Measurements from ENCODE around the gene BLOC1S2. TPM values are rescaled to one million over a fixed set of nuclear protein-coding genes. Genes with fewer than 3 reads are reported as not detected.

Gene BLOC1S2
- total and polyA plus RNA-seq, 2 experiments from 2014 or later: 69.0 to 72.8 TPM

DNA sequence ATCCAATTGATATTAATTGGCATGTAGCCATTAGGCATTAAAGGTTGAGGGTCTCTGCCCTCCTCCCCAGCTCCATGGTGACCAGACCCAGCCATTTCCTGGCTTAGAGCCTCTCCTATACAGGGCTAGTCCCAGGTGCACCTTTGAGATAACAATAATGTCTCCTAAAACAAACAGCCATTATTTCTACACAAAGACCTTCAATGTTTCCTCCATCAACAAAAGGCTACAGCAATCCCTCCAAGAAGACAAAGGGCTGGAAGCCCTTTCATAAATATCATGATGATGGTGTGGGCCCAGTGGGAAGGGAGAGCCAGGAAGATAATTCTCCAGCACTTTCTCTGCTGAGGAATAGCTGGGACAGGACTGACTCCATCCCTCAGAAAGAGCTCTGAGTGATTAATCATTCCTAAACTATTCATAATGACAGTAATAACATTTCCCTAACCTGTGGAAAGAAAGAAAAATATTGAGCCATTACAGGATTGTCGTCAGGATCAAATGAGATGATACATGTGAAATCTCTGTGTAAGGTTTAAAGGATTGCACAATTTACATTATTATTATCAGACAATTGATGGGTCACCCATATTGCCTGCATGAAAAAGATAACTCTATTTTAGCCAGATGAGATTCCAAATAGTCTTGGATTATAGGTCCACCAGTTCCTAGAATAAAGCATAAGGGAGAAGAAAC lies 33.4 kb upstream of the BLOC1S2 start:
- Mint-ChIP-seq H3K36me3 (ENCODE audit: low read depth) (no peaks in the 10 kb centered on the region), H3K4me3 (no peak overlapping the region), H3K27ac (no peak overlapping the region), H3K4me1 (peaks cover 4% of the 10 kb centered on the region; the same call in 2 of the 3 replicates), H3K27me3 (ENCODE audit: insufficient read depth, low read depth, poor library complexity) (peaks cover 4% of the 10 kb centered on the region), H3K9me3 (no peaks in the 10 kb centered on the region)
- Histone ChIP-seq H3K4me2 (no peak overlapping the region), H2AFZ (no peak overlapping the region), H3K9me2 (ENCODE audit: insufficient read depth) (no peaks in the 10 kb centered on the region), H3K4me1 (ENCODE audit: insufficient read depth) (no peaks in the 10 kb centered on the region), H4K20me1 (replicated peaks; ENCODE audit: insufficient read depth) (no peaks in the 10 kb centered on the region), H3K79me2 (replicated peaks; ENCODE audit: insufficient read depth) (no peaks in the 10 kb centered on the region), H3K36me3 (ENCODE audit: insufficient read depth) (no peaks in the 10 kb centered on the region), H3K27ac (ENCODE audit: low read depth) (no peak overlapping the region), H3F3A (replicated peaks; ENCODE audit: low read depth) (no peaks in the 10 kb centered on the region), H3K4me3 (no peak overlapping the region), H3K27me3 (ENCODE audit: insufficient read depth) (no peaks in the 10 kb centered on the region)
- ATAC-seq (no peak), DNase-seq (ENCODE audit: low spot score) (no peak)
- TF ChIP-seq EZH2phosphoT487 (IDR thresholded peaks at IDR 0.05; ENCODE audit: unreplicated experiment) (no peak), STAT1 (IDR thresholded peaks at IDR 0.05; ENCODE audit: unreplicated experiment) (no peak), CREB1 (CRISPR knock-in tag; IDR thresholded peaks at IDR 0.05; ENCODE audit: low read depth) (no peak), ZNF331 (CRISPR knock-in tag; IDR thresholded peaks at IDR 0.05; ENCODE audit: low read depth) (no peak), JUNB (IDR thresholded peaks at IDR 0.05; ENCODE audit: unreplicated experiment) (no peak), NANOG (IDR thresholded peaks at IDR 0.05; ENCODE audit: borderline replicate concordance) (no peak), ZNF114 (CRISPR knock-in tag; IDR thresholded peaks at IDR 0.05) (no peak), EZH2 (IDR thresholded peaks at IDR 0.05; ENCODE audit: low read depth, unreplicated experiment) (no peak), POLR2AphosphoS5 (IDR thresholded peaks at IDR 0.05; ENCODE audit: low read depth) (no peak)
- TF ChIP-seq, protein P1, sequence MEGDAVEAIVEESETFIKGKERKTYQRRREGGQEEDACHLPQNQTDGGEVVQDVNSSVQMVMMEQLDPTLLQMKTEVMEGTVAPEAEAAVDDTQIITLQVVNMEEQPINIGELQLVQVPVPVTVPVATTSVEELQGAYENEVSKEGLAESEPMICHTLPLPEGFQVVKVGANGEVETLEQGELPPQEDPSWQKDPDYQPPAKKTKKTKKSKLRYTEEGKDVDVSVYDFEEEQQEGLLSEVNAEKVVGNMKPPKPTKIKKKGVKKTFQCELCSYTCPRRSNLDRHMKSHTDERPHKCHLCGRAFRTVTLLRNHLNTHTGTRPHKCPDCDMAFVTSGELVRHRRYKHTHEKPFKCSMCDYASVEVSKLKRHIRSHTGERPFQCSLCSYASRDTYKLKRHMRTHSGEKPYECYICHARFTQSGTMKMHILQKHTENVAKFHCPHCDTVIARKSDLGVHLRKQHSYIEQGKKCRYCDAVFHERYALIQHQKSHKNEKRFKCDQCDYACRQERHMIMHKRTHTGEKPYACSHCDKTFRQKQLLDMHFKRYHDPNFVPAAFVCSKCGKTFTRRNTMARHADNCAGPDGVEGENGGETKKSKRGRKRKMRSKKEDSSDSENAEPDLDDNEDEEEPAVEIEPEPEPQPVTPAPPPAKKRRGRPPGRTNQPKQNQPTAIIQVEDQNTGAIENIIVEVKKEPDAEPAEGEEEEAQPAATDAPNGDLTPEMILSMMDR (conservative IDR thresholded peaks at IDR 0.05; ENCODE audit: low read depth in 2 of 2): no peak
- TF ChIP-seq, protein P2, sequence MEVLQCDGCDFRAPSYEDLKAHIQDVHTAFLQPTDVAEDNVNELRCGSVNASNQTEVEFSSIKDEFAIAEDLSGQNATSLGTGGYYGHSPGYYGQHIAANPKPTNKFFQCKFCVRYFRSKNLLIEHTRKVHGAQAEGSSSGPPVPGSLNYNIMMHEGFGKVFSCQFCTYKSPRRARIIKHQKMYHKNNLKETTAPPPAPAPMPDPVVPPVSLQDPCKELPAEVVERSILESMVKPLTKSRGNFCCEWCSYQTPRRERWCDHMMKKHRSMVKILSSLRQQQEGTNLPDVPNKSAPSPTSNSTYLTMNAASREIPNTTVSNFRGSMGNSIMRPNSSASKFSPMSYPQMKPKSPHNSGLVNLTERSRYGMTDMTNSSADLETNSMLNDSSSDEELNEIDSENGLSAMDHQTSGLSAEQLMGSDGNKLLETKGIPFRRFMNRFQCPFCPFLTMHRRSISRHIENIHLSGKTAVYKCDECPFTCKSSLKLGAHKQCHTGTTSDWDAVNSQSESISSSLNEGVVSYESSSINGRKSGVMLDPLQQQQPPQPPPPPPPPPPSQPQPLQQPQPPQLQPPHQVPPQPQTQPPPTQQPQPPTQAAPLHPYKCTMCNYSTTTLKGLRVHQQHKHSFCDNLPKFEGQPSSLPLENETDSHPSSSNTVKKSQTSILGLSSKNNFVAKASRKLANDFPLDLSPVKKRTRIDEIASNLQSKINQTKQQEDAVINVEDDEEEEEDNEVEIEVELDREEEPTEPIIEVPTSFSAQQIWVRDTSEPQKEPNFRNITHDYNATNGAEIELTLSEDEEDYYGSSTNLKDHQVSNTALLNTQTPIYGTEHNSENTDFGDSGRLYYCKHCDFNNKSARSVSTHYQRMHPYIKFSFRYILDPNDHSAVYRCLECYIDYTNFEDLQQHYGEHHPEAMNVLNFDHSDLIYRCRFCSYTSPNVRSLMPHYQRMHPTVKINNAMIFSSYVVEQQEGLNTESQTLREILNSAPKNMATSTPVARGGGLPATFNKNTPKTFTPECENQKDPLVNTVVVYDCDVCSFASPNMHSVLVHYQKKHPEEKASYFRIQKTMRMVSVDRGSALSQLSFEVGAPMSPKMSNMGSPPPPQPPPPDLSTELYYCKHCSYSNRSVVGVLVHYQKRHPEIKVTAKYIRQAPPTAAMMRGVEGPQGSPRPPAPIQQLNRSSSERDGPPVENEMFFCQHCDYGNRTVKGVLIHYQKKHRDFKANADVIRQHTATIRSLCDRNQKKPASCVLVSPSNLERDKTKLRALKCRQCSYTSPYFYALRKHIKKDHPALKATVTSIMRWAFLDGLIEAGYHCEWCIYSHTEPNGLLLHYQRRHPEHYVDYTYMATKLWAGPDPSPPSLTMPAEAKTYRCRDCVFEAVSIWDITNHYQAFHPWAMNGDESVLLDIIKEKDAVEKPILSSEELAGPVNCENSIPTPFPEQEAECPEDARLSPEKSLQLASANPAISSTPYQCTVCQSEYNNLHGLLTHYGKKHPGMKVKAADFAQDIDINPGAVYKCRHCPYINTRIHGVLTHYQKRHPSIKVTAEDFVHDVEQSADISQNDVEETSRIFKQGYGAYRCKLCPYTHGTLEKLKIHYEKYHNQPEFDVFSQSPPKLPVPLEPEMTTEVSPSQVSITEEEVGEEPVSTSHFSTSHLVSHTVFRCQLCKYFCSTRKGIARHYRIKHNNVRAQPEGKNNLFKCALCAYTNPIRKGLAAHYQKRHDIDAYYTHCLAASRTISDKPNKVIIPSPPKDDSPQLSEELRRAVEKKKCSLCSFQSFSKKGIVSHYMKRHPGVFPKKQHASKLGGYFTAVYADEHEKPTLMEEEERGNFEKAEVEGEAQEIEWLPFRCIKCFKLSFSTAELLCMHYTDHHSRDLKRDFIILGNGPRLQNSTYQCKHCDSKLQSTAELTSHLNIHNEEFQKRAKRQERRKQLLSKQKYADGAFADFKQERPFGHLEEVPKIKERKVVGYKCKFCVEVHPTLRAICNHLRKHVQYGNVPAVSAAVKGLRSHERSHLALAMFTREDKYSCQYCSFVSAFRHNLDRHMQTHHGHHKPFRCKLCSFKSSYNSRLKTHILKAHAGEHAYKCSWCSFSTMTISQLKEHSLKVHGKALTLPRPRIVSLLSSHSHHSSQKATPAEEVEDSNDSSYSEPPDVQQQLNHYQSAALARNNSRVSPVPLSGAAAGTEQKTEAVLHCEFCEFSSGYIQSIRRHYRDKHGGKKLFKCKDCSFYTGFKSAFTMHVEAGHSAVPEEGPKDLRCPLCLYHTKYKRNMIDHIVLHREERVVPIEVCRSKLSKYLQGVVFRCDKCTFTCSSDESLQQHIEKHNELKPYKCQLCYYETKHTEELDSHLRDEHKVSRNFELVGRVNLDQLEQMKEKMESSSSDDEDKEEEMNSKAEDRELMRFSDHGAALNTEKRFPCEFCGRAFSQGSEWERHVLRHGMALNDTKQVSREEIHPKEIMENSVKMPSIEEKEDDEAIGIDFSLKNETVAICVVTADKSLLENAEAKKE (CRISPR knock-in tag; IDR thresholded peaks at IDR 0.05): no peak
- TF ChIP-seq, protein P3, sequence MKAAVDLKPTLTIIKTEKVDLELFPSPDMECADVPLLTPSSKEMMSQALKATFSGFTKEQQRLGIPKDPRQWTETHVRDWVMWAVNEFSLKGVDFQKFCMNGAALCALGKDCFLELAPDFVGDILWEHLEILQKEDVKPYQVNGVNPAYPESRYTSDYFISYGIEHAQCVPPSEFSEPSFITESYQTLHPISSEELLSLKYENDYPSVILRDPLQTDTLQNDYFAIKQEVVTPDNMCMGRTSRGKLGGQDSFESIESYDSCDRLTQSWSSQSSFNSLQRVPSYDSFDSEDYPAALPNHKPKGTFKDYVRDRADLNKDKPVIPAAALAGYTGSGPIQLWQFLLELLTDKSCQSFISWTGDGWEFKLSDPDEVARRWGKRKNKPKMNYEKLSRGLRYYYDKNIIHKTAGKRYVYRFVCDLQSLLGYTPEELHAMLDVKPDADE (IDR thresholded peaks at IDR 0.05): no peak
- TF ChIP-seq, protein P4, sequence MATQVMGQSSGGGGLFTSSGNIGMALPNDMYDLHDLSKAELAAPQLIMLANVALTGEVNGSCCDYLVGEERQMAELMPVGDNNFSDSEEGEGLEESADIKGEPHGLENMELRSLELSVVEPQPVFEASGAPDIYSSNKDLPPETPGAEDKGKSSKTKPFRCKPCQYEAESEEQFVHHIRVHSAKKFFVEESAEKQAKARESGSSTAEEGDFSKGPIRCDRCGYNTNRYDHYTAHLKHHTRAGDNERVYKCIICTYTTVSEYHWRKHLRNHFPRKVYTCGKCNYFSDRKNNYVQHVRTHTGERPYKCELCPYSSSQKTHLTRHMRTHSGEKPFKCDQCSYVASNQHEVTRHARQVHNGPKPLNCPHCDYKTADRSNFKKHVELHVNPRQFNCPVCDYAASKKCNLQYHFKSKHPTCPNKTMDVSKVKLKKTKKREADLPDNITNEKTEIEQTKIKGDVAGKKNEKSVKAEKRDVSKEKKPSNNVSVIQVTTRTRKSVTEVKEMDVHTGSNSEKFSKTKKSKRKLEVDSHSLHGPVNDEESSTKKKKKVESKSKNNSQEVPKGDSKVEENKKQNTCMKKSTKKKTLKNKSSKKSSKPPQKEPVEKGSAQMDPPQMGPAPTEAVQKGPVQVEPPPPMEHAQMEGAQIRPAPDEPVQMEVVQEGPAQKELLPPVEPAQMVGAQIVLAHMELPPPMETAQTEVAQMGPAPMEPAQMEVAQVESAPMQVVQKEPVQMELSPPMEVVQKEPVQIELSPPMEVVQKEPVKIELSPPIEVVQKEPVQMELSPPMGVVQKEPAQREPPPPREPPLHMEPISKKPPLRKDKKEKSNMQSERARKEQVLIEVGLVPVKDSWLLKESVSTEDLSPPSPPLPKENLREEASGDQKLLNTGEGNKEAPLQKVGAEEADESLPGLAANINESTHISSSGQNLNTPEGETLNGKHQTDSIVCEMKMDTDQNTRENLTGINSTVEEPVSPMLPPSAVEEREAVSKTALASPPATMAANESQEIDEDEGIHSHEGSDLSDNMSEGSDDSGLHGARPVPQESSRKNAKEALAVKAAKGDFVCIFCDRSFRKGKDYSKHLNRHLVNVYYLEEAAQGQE (IDR thresholded peaks at IDR 0.05; ENCODE audit: unreplicated experiment): no peak

Data from GM23338 (cell line).